GM21367 (cell line): Measurements from ENCODE around the gene PLBD1.
A peak's percentile ranks its signal among the peaks of the same experiment; 100 is the strongest.

Source experiments
- ATAC-seq: cut with Tn5 transposase; IDR thresholded peaks from one replicate; pipeline ENCODE4 v1.9.1; 2021; ENCODE audit not compliant: unreplicated experiment

The PLBD1 gene

GRCh38 chr12:14514154-14514842 lies 53.4 kb downstream of the PLBD1 start:
- ATAC-seq, result no peak

GRCh38 chr12:14510574-14510973 lies 57.1 kb downstream of the PLBD1 start:
- ATAC-seq, result no peak

GRCh38 chr12:14505626-14506596 lies 61.8 kb downstream of the PLBD1 start:
- ATAC-seq, result no peak

- no peak for ATAC-seq
These were observed 72.4 kb downstream of the PLBD1 start for GRCh38 chr12:14495326-14495725.

- ATAC-seq, result no peak
These were observed 84.8 kb downstream of the PLBD1 start for GRCh38 chr12:14482886-14483285.

GRCh38 chr12:14482361-14482760 lies 85.3 kb downstream of the PLBD1 start:
- no peak for ATAC-seq

GRCh38 chr12:14481201-14481600 lies 86.5 kb downstream of the PLBD1 start:
- no peak for ATAC-seq

GRCh38 chr12:14479004-14479403 lies 88.7 kb downstream of the PLBD1 start:
- ATAC-seq, result no peak

GRCh38 chr12:14473707-14474287 lies 93.9 kb downstream of the PLBD1 start:
- no peak for ATAC-seq

GRCh38 chr12:14471497-14471896 lies 96.2 kb downstream of the PLBD1 start:
- no peak for ATAC-seq

GRCh38 chr12:14460212-14460841 lies 107.4 kb downstream of the PLBD1 start:
- no peak for ATAC-seq

GRCh38 chr12:14454098-14454907 lies 113.4 kb downstream of the PLBD1 start:
- peak; percentile 71 for ATAC-seq
